ENCODE results near the gene CD248. TPM values are rescaled to one million over a fixed set of nuclear protein-coding genes. Genes with fewer than 3 reads are reported as not detected.

The CD248 gene
- total RNA-seq, 1 experiment from 2014 or later, result 0.15 TPM

DNA sequence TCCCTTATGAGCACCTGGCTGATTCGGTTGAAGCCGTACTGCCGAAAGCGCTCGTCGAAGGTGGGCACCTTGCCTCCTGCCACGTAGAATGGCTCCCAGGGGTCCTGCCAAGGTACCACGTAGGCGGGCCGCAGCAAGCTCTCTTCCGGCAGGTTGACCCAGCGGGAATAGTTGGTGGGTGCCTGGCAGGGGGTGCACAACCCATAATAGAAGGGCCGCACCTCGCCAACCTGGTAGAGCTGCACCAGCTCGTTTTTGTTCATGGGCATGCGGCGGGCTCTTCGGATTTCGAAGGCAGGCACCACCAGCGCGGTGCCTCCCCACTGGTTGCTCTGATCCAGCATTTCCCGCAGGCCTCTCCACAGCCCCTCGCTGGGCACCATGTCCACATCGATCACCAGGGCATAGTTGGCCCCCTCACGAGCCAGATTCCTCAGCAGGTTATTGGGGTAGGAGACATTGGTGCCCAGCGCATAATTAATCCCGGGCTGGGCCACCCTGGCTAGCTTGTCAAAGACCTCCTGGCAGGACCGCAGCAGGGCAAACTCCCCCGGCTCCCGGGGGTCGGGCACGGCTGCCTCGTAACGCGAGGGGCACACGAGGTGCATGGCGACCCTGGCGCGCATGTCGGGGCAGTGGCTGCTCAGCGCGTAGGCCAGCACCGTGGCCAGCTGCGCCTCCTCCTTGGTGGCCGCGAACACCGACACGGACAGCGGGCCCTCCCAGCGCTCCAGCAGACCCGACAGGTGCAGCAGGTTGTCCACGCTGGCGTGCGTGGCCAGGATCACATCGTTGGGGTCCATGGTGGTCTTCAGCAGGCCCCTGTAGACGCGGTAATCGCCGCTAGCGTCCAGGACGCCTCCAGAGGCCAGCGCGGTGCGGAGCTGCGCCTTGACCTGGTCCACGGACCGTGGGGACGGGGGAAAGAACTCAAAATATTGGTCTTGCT, 29.9 kb upstream of the CD248 start:
- POLR2A ChIA-PET, result interaction anchor here (1.0 kb wide), 1 partner anchor 24 kb away, joined by 8 read pairs; no protein-coding TSS in a partner anchor
- TF ChIP-seq, protein P1, sequence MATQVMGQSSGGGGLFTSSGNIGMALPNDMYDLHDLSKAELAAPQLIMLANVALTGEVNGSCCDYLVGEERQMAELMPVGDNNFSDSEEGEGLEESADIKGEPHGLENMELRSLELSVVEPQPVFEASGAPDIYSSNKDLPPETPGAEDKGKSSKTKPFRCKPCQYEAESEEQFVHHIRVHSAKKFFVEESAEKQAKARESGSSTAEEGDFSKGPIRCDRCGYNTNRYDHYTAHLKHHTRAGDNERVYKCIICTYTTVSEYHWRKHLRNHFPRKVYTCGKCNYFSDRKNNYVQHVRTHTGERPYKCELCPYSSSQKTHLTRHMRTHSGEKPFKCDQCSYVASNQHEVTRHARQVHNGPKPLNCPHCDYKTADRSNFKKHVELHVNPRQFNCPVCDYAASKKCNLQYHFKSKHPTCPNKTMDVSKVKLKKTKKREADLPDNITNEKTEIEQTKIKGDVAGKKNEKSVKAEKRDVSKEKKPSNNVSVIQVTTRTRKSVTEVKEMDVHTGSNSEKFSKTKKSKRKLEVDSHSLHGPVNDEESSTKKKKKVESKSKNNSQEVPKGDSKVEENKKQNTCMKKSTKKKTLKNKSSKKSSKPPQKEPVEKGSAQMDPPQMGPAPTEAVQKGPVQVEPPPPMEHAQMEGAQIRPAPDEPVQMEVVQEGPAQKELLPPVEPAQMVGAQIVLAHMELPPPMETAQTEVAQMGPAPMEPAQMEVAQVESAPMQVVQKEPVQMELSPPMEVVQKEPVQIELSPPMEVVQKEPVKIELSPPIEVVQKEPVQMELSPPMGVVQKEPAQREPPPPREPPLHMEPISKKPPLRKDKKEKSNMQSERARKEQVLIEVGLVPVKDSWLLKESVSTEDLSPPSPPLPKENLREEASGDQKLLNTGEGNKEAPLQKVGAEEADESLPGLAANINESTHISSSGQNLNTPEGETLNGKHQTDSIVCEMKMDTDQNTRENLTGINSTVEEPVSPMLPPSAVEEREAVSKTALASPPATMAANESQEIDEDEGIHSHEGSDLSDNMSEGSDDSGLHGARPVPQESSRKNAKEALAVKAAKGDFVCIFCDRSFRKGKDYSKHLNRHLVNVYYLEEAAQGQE (IDR thresholded peaks at IDR 0.05; ENCODE audit: insufficient read depth in 1 of 2, low read depth in 2 of 2, low read length in 1 of 2), result peak in 1 of 2 experiments; percentile 68; a peak in 1 of 4 replicates
- no peak for TF ChIP-seq POLR2AphosphoS5 (IDR thresholded peaks at IDR 0.05; ENCODE audit: low read depth, low read length)
- no peak for TF ChIP-seq TCF7L2 (IDR thresholded peaks at IDR 0.05; ENCODE audit: low read depth, low read length)
- TF ChIP-seq, protein P2, sequence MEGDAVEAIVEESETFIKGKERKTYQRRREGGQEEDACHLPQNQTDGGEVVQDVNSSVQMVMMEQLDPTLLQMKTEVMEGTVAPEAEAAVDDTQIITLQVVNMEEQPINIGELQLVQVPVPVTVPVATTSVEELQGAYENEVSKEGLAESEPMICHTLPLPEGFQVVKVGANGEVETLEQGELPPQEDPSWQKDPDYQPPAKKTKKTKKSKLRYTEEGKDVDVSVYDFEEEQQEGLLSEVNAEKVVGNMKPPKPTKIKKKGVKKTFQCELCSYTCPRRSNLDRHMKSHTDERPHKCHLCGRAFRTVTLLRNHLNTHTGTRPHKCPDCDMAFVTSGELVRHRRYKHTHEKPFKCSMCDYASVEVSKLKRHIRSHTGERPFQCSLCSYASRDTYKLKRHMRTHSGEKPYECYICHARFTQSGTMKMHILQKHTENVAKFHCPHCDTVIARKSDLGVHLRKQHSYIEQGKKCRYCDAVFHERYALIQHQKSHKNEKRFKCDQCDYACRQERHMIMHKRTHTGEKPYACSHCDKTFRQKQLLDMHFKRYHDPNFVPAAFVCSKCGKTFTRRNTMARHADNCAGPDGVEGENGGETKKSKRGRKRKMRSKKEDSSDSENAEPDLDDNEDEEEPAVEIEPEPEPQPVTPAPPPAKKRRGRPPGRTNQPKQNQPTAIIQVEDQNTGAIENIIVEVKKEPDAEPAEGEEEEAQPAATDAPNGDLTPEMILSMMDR (IDR thresholded peaks at IDR 0.05), result no peak
- no peak for TF ChIP-seq SIN3A (IDR thresholded peaks at IDR 0.05; ENCODE audit: borderline replicate concordance, insufficient read depth, low read depth, low read length)
- peak overlapping the region; percentile 79 for H3K27ac ChIP-seq (ENCODE audit: low read length)
- H3K4me1 ChIP-seq (ENCODE audit: control insufficient read depth, insufficient read depth, low read length), result peaks cover 24% of the 10 kb centered on the region
- H3K36me3 ChIP-seq (ENCODE audit: control insufficient read depth, insufficient read depth, low read length), result peaks cover 3% of the 10 kb centered on the region; the same call in 1 of the 2 replicates
- no TSS peak for BruUV-seq (replicated peaks)
- no peaks in the 10 kb centered on the region for H3K9me3 ChIP-seq (ENCODE audit: control insufficient read depth, insufficient read depth, low read depth, low read length)
- intact Hi-C loops (cut with micrococcal nuclease; ENCODE audit: unreplicated experiment), result no loop called here
- DNase-seq (ENCODE audit: low read depth, low spot score), result no peak
- in situ Hi-C loops (cut with HindIII; ENCODE audit: low pct_unique_long_range_greater_than_20kb, low sequenced_read_pairs), result no loop called here
- no peak for ATAC-seq
- peak overlapping the region; percentile 71 to 91 for H3K4me3 ChIP-seq (ENCODE audit: low read depth in 2 of 2, low read length in 2 of 2)
- H3K27me3 ChIP-seq (ENCODE audit: control insufficient read depth, insufficient read depth, low read length), result no peaks in the 10 kb centered on the region
- CTCF ChIA-PET, result interaction anchor here (1.0 to 1.8 kb wide), 2 partner anchors 35 to 36 kb away, joined by 4 to 5 read pairs; no protein-coding TSS in a partner anchor

DNA sequence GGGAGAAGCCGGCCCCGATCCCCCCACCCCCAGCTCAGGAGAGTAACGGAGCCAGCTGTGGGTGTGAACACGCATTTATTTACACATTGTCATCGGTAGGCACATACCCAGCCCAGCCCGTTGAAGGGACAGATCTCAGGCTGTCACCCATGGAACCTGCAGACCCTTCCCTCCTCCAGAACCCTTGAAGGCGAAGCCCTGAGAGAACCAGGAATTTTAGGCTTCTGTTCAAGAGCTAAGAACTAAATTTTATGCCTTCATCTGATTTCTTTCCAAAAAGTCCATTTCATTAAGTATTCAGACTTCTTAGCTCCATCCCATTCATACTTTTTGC, 28.4 kb upstream of the CD248 start:
- peak overlapping the region; percentile 94 for H3K27ac ChIP-seq (ENCODE audit: low read length)
- ChIA-PET CTCF (interaction anchor here (0.6 kb wide), 2 partner anchors 12 to 32 kb away, joined by 3 to 5 read pairs; no protein-coding TSS in a partner anchor), POLR2A (interaction anchor here (0.8 to 2.1 kb wide), 4 partner anchors 10 to 33 kb away, joined by 3 to 6 read pairs (median 6); partner anchors contain the start of gene RIN1)
- H3K27me3 ChIP-seq (ENCODE audit: control insufficient read depth, insufficient read depth, low read length), result no peaks in the 10 kb centered on the region
- H3K4me3 ChIP-seq (ENCODE audit: low read depth in 2 of 2, low read length in 2 of 2), result peak overlapping the region; percentile 91 to 98
- no peak for TF ChIP-seq POLR2AphosphoS5 (IDR thresholded peaks at IDR 0.05; ENCODE audit: low read depth, low read length)
- BruUV-seq (replicated peaks), result no TSS peak
- H3K9me3 ChIP-seq (ENCODE audit: control insufficient read depth, insufficient read depth, low read depth, low read length), result no peaks in the 10 kb centered on the region
- peaks cover 24% of the 10 kb centered on the region for H3K4me1 ChIP-seq (ENCODE audit: control insufficient read depth, insufficient read depth, low read length)
- DNase-seq (ENCODE audit: low read depth, low spot score), result no peak
- H3K36me3 ChIP-seq (ENCODE audit: control insufficient read depth, insufficient read depth, low read length), result peaks cover 6% of the 10 kb centered on the region; the same call in 1 of the 2 replicates
- in situ Hi-C loops (cut with HindIII; ENCODE audit: low pct_unique_long_range_greater_than_20kb, low sequenced_read_pairs), result no loop called here
- peak; percentile 31 for ATAC-seq
- intact Hi-C loops (cut with micrococcal nuclease; ENCODE audit: unreplicated experiment), result no loop called here

All from Panc1 (cell line).